A549 (cell line): ENCODE measurements around the gene GPR183. TPM values are rescaled to one million over a fixed set of nuclear protein-coding genes. Genes with fewer than 3 reads are reported as not detected.
"Not testable (repeated sequence)": the region's sequence is repeated elsewhere in the genome, so short reads cannot be mapped to it uniquely, and the experiment has no call there.

ENCODE experiments used
- ATAC-seq, 2 experiments: fragments of 200-7000 bp in 1 of 2; fragments of >200 bp in 1 of 2; cut with Nextera tagmentation in 1 of 2; cut with Tn5 transposase in 1 of 2; 3 replicates each; pipeline versions ENCODE4 v1.8.0 to v1.9.1; 2018 to 2020; ENCODE audit warnings: mild to moderate bottlenecking in 1 of 2, moderate library complexity in 1 of 2
- CTCF ChIA-PET: fragments of 300-600 bp; sonication (Branson Sonifier 250); formaldehyde crosslinking; extraction: SDS; loops from one replicate; lab custom pipeline; 2021; ENCODE audit warnings: antibody characterized with exemption, inconsistent platforms; lab: Yijun Ruan, JAX
- POLR2A ChIA-PET: fragments of 350-600 bp; formaldehyde crosslinking; extraction: SDS; loops from one replicate; lab custom pipeline; 2021; ENCODE audit warnings: antibody characterized with exemption, inconsistent platforms; lab: Yijun Ruan, JAX
- DNase-seq, 2 experiments: peaks; one replicate each; pipeline versions ENCODE4 v3.0.0 to v3.0.0-alpha.2; 2011 to 2016; ENCODE audit warnings: low read depth in 1 of 2, low spot score in 1 of 2
- FAIRE-seq: peaks from 2 replicates; lab custom pipeline; 2011; peaks lifted over from hg19 to GRCh38; lab: Jason Lieb, UNC
- H3K27ac ChIP-seq, 2 experiments: fragments of >200 bp; sonication (Bioruptor Twin); formaldehyde crosslinking; 3 replicates each; pipeline ENCODE4 v1.5.1; 2016 to 2017
- H3K4me1 ChIP-seq: fragments of >200 bp; sonication (Bioruptor Twin); formaldehyde crosslinking; 3 replicates; pipeline ENCODE4 v1.6.1; 2016
- H3K4me2 ChIP-seq: fragments of >200 bp; sonication (Bioruptor Twin); formaldehyde crosslinking; 3 replicates; pipeline ENCODE4 v1.6.1; 2016
- H3K4me3 ChIP-seq: fragments of >200 bp; sonication (Bioruptor Twin); formaldehyde crosslinking; 3 replicates; pipeline ENCODE4 v1.5.1; 2016
- H3K9me3 ChIP-seq: fragments of >200 bp; sonication (Bioruptor Twin); formaldehyde crosslinking; 3 replicates; pipeline ENCODE4 v1.6.1; 2016
- BCL3 ChIP-seq: fragments of >200 bp; sonication (Bioruptor Twin); formaldehyde crosslinking; IDR thresholded peaks from 3 replicates; pipeline ENCODE4 v1.6.1; 2016
- BHLHE40 ChIP-seq: IDR thresholded peaks from 2 replicates; pipeline ENCODE4 v1.6.1; 2012; ENCODE audit warnings: low read depth, low read length, inconsistent platforms
- CBX8 ChIP-seq: fragments of 200-600 bp; sonication (generic); IDR thresholded peaks from 2 replicates; pipeline ENCODE4 v1.6.1; 2016
- CHD2 ChIP-seq: fragments of 150-350 bp; IDR thresholded peaks from 2 replicates; pipeline ENCODE4 v1.6.1; 2014; ENCODE audit warnings: low read length; ENCODE audit not compliant: partially characterized antibody
- CHD4 ChIP-seq: fragments of 200-600 bp; sonication (generic); IDR thresholded peaks from 2 replicates; pipeline ENCODE4 v1.6.1; 2016; ENCODE audit warnings: antibody characterized with exemption, mild to moderate bottlenecking, borderline replicate concordance
- CTCF ChIP-seq: fragments of >200 bp; sonication (Bioruptor Twin); formaldehyde crosslinking; IDR thresholded peaks from 3 replicates; pipeline ENCODE4 v1.5.1; 2016
- ESRRA ChIP-seq: fragments of 150-350 bp; IDR thresholded peaks from 2 replicates; pipeline ENCODE4 v1.6.1; 2014; ENCODE audit warnings: mild to moderate bottlenecking, low read length, borderline replicate concordance
- FOSB ChIP-seq: fragments of 250-450 bp; sonication (Bioruptor Pico); IDR thresholded peaks from 2 replicates; pipeline ENCODE4 v1.5.0; 2020; ENCODE audit warnings: mild to moderate bottlenecking, moderate library complexity
- GATA3 ChIP-seq: IDR thresholded peaks from 2 replicates; pipeline ENCODE4 v1.6.1; 2012; ENCODE audit warnings: borderline replicate concordance
- HES2 ChIP-seq: fragments of >200 bp; sonication (Bioruptor Twin); formaldehyde crosslinking; IDR thresholded peaks from 2 replicates; pipeline ENCODE4 v1.6.1; 2016
- HMGXB4 ChIP-seq: fragments of 250-450 bp; sonication (Bioruptor Pico); IDR thresholded peaks from 2 replicates; pipeline ENCODE4 v1.5.0; 2021; ENCODE audit warnings: mild to moderate bottlenecking, moderate library complexity, borderline replicate concordance
- HOXA7 ChIP-seq: fragments of 250-450 bp; sonication (Bioruptor Pico); IDR thresholded peaks from 2 replicates; pipeline ENCODE4 v1.5.0; 2020; ENCODE audit warnings: mild to moderate bottlenecking, moderate library complexity
- HOXB13 ChIP-seq: fragments of 250-450 bp; sonication (Bioruptor Pico); IDR thresholded peaks from 2 replicates; pipeline ENCODE4 v1.5.0; 2020; ENCODE audit warnings: low read depth, mild to moderate bottlenecking, moderate library complexity
- JUN ChIP-seq, 2 experiments: fragments of >200 bp; sonication (Bioruptor Twin); formaldehyde crosslinking; IDR thresholded peaks; 2 replicates in 1 of 2; 3 replicates in 1 of 2; pipeline ENCODE4 v1.6.1; 2016 to 2017
- JUNB ChIP-seq: fragments of >200 bp; sonication (Bioruptor Twin); formaldehyde crosslinking; IDR thresholded peaks from 2 replicates; pipeline ENCODE4 v1.6.1; 2016
- KDM1A ChIP-seq: fragments of 200-600 bp; sonication (generic); IDR thresholded peaks from 2 replicates; pipeline ENCODE4 v1.6.1; 2016; ENCODE audit warnings: low read depth, mild to moderate bottlenecking
- KDM5A ChIP-seq: fragments of 200-600 bp; sonication (generic); IDR thresholded peaks from 2 replicates; pipeline ENCODE4 v1.6.1; 2016; ENCODE audit warnings: antibody characterized with exemption, mild to moderate bottlenecking
- MAX ChIP-seq: IDR thresholded peaks from 2 replicates; pipeline ENCODE4 v1.6.1; 2012
- MYC ChIP-seq: IDR thresholded peaks from 2 replicates; pipeline ENCODE4 v1.6.1; 2012; ENCODE audit warnings: mild to moderate bottlenecking, inconsistent platforms, low read length, improper control_type of control experiment, borderline replicate concordance
- NPAS2 ChIP-seq: fragments of 250-450 bp; sonication (Bioruptor Pico); IDR thresholded peaks from 2 replicates; pipeline ENCODE4 v1.8.0; 2022; ENCODE audit warnings: mild to moderate bottlenecking, moderate library complexity, borderline replicate concordance
- PHF8 ChIP-seq: fragments of 200-600 bp; sonication (generic); IDR thresholded peaks from 2 replicates; pipeline ENCODE4 v1.6.1; 2016; ENCODE audit warnings: low read depth, mild to moderate bottlenecking, antibody characterized with exemption, moderate library complexity, borderline replicate concordance
- RAD21 ChIP-seq, 2 experiments: fragments of >200 bp in 1 of 2; sonication (Bioruptor Twin) in 1 of 2; formaldehyde crosslinking in 1 of 2; IDR thresholded peaks in 1 of 2; conservative IDR thresholded peaks in 1 of 2; 2 replicates in 1 of 2; 3 replicates in 1 of 2; pipeline ENCODE4 v1.6.1; 2012 to 2018; ENCODE audit warnings: inconsistent platforms in 1 of 2
- RFX5 ChIP-seq: fragments of 450-650 bp; IDR thresholded peaks from 2 replicates; pipeline ENCODE4 v1.7.1; 2014; ENCODE audit warnings: antibody characterized with exemption, mild to moderate bottlenecking, moderate library complexity
- RNF2 ChIP-seq: fragments of 200-600 bp; sonication (generic); IDR thresholded peaks from 2 replicates; pipeline ENCODE4 v1.6.1; 2016; ENCODE audit warnings: low read depth, mild to moderate bottlenecking, antibody characterized with exemption, moderate library complexity, borderline replicate concordance
- SMC3 ChIP-seq: fragments of >200 bp; sonication (Bioruptor Twin); formaldehyde crosslinking; IDR thresholded peaks from 3 replicates; pipeline ENCODE4 v1.6.1; 2018; ENCODE audit warnings: inconsistent platforms
- TFCP2L1 ChIP-seq: fragments of 250-450 bp; sonication (Bioruptor Pico); IDR thresholded peaks from 2 replicates; pipeline ENCODE4 v1.5.0; 2021; ENCODE audit warnings: mild to moderate bottlenecking
- WGBS: methylation state at CpG from one replicate; pipeline ENCODE4 v1.1.6; 2017; ENCODE audit errors: missing lambda C conversion rate; 5-methylcytosine and 5-hydroxymethylcytosine counted together
- polyA plus RNA-seq, 4 experiments: library from polyadenylated mRNA; depleted of rRNA in 3 of 4; stranded (reverse); fragments of >200 nt; fragmentation: RNase III in 1 of 4; extraction: RNeasy Plus Mini Kit Qiagen cat#74134 plus additional on column Dnase treatment in 1 of 4; gene quantifications; 2 replicates in 3 of 4; 3 replicates in 1 of 4; pipeline ENCODE4 v1.2.3, GENCODE V29; 2011 to 2017

The GPR183 gene
- polyA plus RNA-seq, 2 of the 4 experiments (the other 2 are of a cell fraction) = not detected

- WGBS = 91% methylated on average over 4 of the region's 4 CpGs
- TF ChIP-seq RFX5 (no peak), JUNB (no peak), HES2 (no peak), CBX8 (no peak), HOXA7 (CRISPR knock-in tag) (no peak), BHLHE40 (no peak), HMGXB4 (no peak), KDM5A (no peak), PHF8 (no peak), HOXB13 (no peak), NPAS2 (CRISPR knock-in tag) (no peak)
- Histone ChIP-seq H3K27ac (no peak overlapping the region), H3K4me3 (no peak overlapping the region), H3K4me1 (no peaks in the 10 kb centered on the region), H3K9me3 (no peaks in the 10 kb centered on the region), H3K4me2 (no peak overlapping the region)
- FAIRE-seq (no peak), DNase-seq (no peak), ATAC-seq (no peak)
- POLR2A ChIA-PET = no interaction called here
- CTCF ChIA-PET = interaction anchor here (0.6 to 1.9 kb wide), 4 partner anchors 14 to 46 kb away, joined by 3 to 6 read pairs (median 3); no protein-coding TSS in a partner anchor
Measured at GRCh38 chr13:99251921-99252320, 55.3 kb downstream of the GPR183 start.

GRCh38 chr13:99250982-99251825, 56.0 kb downstream of the GPR183 start:
- TF ChIP-seq FOSB (CRISPR knock-in tag) = no peak
- no peak for TF ChIP-seq KDM1A
- TF ChIP-seq SMC3 = no peak
- TF ChIP-seq BHLHE40 = no peak
- TF ChIP-seq RAD21 (conservative IDR thresholded peaks at IDR 0.05 in 1 of 2, IDR thresholded peaks at IDR 0.05 in 1 of 2) = no peak
- no peak for TF ChIP-seq BCL3
- no peak for TF ChIP-seq JUN (IDR thresholded peaks at IDR 0.05)
- TF ChIP-seq MAX = no peak
- no peak for TF ChIP-seq CHD4
- TF ChIP-seq TFCP2L1 = no peak
- TF ChIP-seq ESRRA = no peak
- TF ChIP-seq HES2 = no peak
- no peak for TF ChIP-seq GATA3
- no peak for TF ChIP-seq CTCF
- no peak for TF ChIP-seq RNF2
- TF ChIP-seq MYC = no peak
- no peak for TF ChIP-seq CHD2
- TF ChIP-seq RFX5 = no peak
- no peak for TF ChIP-seq HOXA7 (CRISPR knock-in tag)
- no peak for TF ChIP-seq KDM5A
- ChIA-PET POLR2A (no interaction called here), CTCF (interaction anchor here (0.6 to 1.9 kb wide), 4 partner anchors 15 to 185 kb away, joined by 3 to 6 read pairs (median 3); no protein-coding TSS in a partner anchor)
- no peak overlapping the region for H3K27ac ChIP-seq
- no peaks in the 10 kb centered on the region for H3K9me3 ChIP-seq
- H3K4me1 ChIP-seq = no peaks in the 10 kb centered on the region
- DNase-seq (no peak), ATAC-seq (no peak), FAIRE-seq (no peak)
- H3K4me3 ChIP-seq = no peak overlapping the region
- WGBS = 87% methylated on average over 5 of the region's 5 CpGs
- no peak overlapping the region for H3K4me2 ChIP-seq

- DNase-seq, H3K4me1 ChIP-seq, POLR2A ChIA-PET, CTCF ChIA-PET, ATAC-seq, FAIRE-seq, H3K9me3 ChIP-seq, H3K27ac ChIP-seq, H3K4me3 ChIP-seq, H3K4me2 ChIP-seq: not testable (repeated sequence)
- 100% methylated on average over 2 of the region's 2 CpGs for WGBS
Measured at GRCh38 chr13:99249606-99250005, 57.6 kb downstream of the GPR183 start.
